Lung (tissue), 12 donors: Measurements from ENCODE around the gene PRR23B. TPM values are rescaled to one million over a fixed set of nuclear protein-coding genes. Genes with fewer than 3 reads are reported as not detected.

ENCODE experiments used
- ATAC-seq: fragments of 200-7000 bp; cut with Tn5 transposase; one replicate; pipeline ENCODE4 v1.9.1; 2020; ENCODE audit warnings: moderate number of reproducible peaks; ENCODE audit not compliant: insufficient read depth, low FRiP score
- DNase-seq, 3 donors: peaks; one replicate each; pipeline ENCODE4 v3.0.0-alpha.2; 2013 to 2017
- H3K27ac ChIP-seq, 2 donors: one replicate each; pipeline ENCODE4 v1.5.1; 2013; ENCODE audit warnings: mild to moderate bottlenecking in 2 of 2, moderate library complexity in 2 of 2, control low read depth in 1 of 2, inconsistent platforms in 1 of 2, low read depth in 1 of 2, low read length in 1 of 2
- H3K27me3 ChIP-seq, 3 donors: one replicate each; pipeline ENCODE4 v1.5.1; 2013; ENCODE audit warnings: low read length in 2 of 3; ENCODE audit not compliant: control insufficient read depth in 3 of 3, insufficient read depth in 3 of 3
- H3K36me3 ChIP-seq, 4 donors: one replicate each; pipeline ENCODE4 v1.5.1; 2013; ENCODE audit warnings: low read length in 4 of 4, mild to moderate bottlenecking in 1 of 4, moderate library complexity in 1 of 4; ENCODE audit not compliant: control insufficient read depth in 4 of 4, insufficient read depth in 4 of 4
- H3K4me1 ChIP-seq, 5 donors: one replicate each; pipeline ENCODE4 v1.5.1; 2013; ENCODE audit warnings: low read length in 5 of 5, mild to moderate bottlenecking in 2 of 5, moderate library complexity in 1 of 5; ENCODE audit not compliant: control insufficient read depth in 5 of 5, insufficient read depth in 5 of 5
- H3K4me3 ChIP-seq: one replicate; pipeline ENCODE4 v1.5.1; 2013; ENCODE audit warnings: mild to moderate bottlenecking, control low read depth, moderate library complexity
- H3K9ac ChIP-seq, 2 donors: one replicate each; pipeline ENCODE4 v1.5.1; 2013; ENCODE audit warnings: low read length in 2 of 2, control low read depth in 1 of 2; ENCODE audit not compliant: insufficient read depth in 1 of 2
- H3K9me3 ChIP-seq, 4 donors: one replicate each; pipeline ENCODE4 v1.5.1; 2013; ENCODE audit warnings: low read length in 3 of 4, mild to moderate bottlenecking in 1 of 4, moderate library complexity in 1 of 4; ENCODE audit not compliant: control insufficient read depth in 4 of 4, insufficient read depth in 3 of 4
- CTCF ChIP-seq: IDR thresholded peaks from 2 replicates; pipeline ENCODE4 v1.5.1; 2012; ENCODE audit warnings: mild to moderate bottlenecking; ENCODE audit errors: control extremely low read depth, extremely low read depth
- WGBS, 2 donors: extraction: QIAGEN DNeasy Blood & Tissue Kit; methylation state at CpG; one replicate each; pipeline ENCODE4 v1.1.7; 2013; 5-methylcytosine and 5-hydroxymethylcytosine counted together
- polyA plus RNA-seq, 2 donors: library from polyadenylated mRNA; stranded (reverse); fragments of 200-250 nt; gene quantifications; one replicate each; pipeline ENCODE4 v1.2.1, GENCODE V29; 2013
- total RNA-seq, 2 donors: library from RNA; depleted of rRNA in 1 of 2; stranded (reverse); fragments of >200 nt in 1 of 2; gene quantifications; one replicate each; pipeline ENCODE4 v1.2.1, GENCODE V29; 2014 to 2021
- donor health status: control.
- donor health status: control.
- donor health status: Bipolar disorder and iron deficiency.
- donor health status: healthy.
- donor health status: DM: yes; HTN: yes; CAD: no.

The PRR23B gene
- total and polyA plus RNA-seq, 4 donors = not detected

DNA sequence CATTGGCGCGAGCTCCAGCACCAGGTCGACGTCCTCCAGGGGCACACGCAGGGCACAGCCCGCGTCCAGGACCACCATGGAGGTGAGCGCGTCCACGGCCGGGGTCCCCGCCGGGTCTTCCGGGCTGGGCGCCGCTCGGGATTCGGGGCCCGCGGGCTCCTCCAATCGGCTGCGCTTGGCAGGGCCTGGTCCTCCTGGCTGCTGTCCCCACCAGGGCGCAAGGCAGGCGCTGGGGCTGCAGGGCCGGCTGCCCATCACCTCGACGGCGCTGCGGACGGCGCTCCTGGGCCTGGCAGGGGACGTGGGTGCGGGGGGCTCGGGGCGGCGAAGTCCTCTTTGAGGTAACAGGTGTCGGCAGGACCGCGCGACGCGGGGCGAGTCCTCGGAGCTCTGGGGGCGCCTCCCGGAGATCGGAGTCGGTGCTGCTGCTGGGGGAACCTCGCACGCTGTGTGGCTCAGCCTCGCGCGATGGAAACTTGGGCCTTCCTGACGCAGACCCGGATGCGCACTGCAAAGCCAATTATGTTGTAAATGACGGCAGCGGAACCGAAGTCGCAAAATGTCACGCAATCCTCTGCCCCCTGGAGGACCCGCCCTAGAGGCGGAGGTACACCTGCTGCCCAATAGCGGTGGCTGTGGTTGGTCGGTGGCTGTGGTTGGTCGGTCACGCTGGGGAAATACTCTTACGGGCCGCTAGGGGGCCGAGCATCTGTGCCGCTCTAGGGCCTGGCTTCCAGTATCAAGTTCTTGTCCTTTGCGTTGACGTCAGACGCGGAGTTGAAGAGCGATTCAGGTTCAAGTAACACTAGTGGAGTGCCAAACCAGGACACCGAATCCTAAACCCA lies 23.9 kb upstream of the PRR23B start, which contains the start of gene PRR23C:
TSS of gene PRR23C (minus strand) at position 527 of the 845 bp plus-strand sequence. CDS start at position 255, 272 bp downstream.
- TF ChIP-seq CTCF = no peak
- no peak within 1 kb of the TSS for H3K4me3 ChIP-seq

DNA sequence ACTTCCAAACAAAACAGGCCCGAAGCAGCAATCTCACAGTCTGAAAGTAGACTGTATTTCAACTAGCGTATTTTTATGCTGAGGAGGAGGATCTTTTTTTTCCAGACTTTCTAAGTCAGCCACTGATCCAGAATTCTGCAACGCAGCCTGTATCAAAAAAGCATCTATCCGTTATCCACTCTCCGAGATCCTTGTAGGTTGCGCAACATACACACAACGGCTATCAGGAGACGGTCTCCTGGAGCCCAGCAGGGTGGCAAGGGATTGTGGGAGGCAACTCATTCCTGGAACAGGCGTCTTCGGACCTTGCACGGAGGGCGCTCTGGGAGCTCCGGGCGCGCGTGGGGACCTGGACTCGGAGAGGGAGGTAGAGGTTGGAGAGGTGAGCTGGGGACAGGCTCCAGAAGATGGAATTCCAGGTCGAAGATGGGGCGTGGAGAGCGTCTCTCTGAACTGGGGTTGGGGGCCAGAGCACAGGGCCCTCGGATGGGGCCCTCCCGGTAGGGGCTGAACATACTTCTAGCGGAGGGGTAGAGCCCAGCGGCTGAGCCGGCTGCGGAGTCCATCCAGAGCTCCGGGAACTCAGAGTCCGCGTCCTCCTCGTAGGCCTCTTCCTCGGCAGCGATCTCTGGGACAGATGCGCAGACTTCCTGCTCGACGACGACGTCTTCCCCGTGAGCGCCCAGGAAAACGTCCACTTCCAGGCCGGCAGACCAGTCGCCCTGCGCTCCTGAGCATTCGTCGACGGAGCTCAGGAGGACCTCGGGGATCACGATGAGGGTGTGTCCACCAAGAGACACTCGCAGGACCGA lies 23.0 kb upstream of the PRR23B start:
- H3K9ac ChIP-seq = no peak overlapping the region
- WGBS, 2 donors = 70 to 79% methylated on average over 49 to 50 of the region's 50 CpGs
- ATAC-seq (no peak), DNase-seq (no peak)
- no peak overlapping the region for H3K27ac ChIP-seq
- no peaks in the 10 kb centered on the region for H3K27me3 ChIP-seq
- no peaks in the 10 kb centered on the region for H3K4me1 ChIP-seq
- H3K4me3 ChIP-seq = no peak overlapping the region
- TF ChIP-seq CTCF = no peak
- no peaks in the 10 kb centered on the region for H3K36me3 ChIP-seq
- H3K9me3 ChIP-seq = peaks cover 0 to 21% (median 2%) of the 10 kb centered on the region in 4 donors

More for the DNA sequence above, 23.9 kb upstream of the PRR23B start, which contains the start of gene PRR23C:
- WGBS, 2 donors = 44 to 56% methylated on average over 72 to 77 of the region's 77 CpGs
- Histone ChIP-seq H3K27ac (no peak within 1 kb of the TSS), H3K9ac (no peak within 1 kb of the TSS), H3K4me1 (no peaks in the 10 kb centered on the region), H3K36me3 (no peaks in the 10 kb centered on the region), H3K9me3 (peaks cover 0 to 21% (median 5%) of the 10 kb centered on the region in 4 donors), H3K27me3 (no peaks in the 10 kb centered on the region)
- no peak for DNase-seq
- ATAC-seq = no peak

- no peak for DNase-seq
- 83 to 92% methylated on average over 6 of the region's 6 CpGs for WGBS, 2 donors
- no peak for ATAC-seq
Measured at GRCh38 chr3:139037478-139037877, 16.8 kb upstream of the PRR23B start.

More at GRCh38 chr3:139037478-139037877, 16.8 kb upstream of the PRR23B start:
- Histone ChIP-seq H3K9me3 (peaks cover 0 to 2% (median 0%) of the 10 kb centered on the region in 4 donors), H3K9ac (no peak overlapping the region), H3K4me3 (no peak overlapping the region), H3K27ac (no peak overlapping the region), H3K27me3 (no peaks in the 10 kb centered on the region), H3K4me1 (no peaks in the 10 kb centered on the region), H3K36me3 (no peaks in the 10 kb centered on the region)
- no peak for TF ChIP-seq CTCF
